Stimulated activated CD4-positive, alpha-beta T cell treated with anti-CD3 and anti-CD28 coated beads, Interleukin-12 subunit alpha, Interleukin-12 subunit beta, amount 100 ng/mL, for 48 hours (primary cell): ENCODE data around the gene DHPS.
A peak's percentile ranks its signal among the peaks of the same experiment; 100 is the strongest.

Experiments
- DNase-seq, 3 donors: peaks; one replicate each; pipeline ENCODE4 v3.0.0-alpha.2; 2020; ENCODE audit warnings: low read depth in 2 of 3, low spot score in 1 of 3

The DHPS gene

GRCh38 chr19:12675940-12676339 is 5.7 kb downstream of the DHPS start:
- no peak for DNase-seq

DNA sequence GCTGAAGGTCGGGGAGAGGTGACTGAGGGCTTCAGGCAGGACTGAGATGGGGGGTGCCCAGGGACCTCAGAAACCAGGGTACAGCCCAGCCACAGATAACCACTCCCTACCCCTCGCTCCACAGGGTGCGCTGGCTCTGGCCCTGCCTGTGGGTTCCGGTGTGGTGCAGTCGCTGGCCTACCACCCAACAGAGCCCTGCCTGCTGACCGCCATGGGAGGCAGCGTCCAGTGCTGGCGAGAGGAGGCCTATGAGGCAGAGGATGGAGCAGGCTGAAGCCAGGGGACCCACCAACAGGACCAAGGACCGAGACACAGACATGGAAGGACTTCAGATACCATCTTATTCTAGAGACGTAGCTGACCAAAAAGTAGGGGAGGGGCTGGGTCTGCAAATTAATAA is 6.3 kb downstream of the DHPS start:
- DNase-seq, result no peak

DNA sequence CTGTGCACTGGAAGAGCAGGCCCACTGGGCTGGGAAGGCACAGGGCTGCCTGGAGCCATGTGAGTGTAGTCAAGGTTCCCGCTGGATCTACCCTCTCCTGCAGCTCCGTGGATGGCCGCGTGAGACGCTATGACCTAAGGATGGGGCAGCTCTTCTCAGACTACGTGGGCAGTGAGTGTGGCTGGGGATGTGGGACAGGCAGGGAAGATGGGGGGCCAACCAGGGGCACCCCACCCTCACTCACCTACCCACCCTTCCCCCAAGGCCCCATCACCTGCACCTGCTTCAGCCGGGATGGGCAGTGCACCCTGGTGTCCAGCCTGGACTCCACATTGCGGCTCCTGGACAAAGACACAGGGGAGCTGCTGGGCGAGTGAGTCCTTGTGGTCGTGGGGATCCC is 8.9 kb downstream of the DHPS start:
- DNase-seq, result no peak

- DNase-seq, result no peak
These were observed 11.3 kb downstream of the DHPS start for GRCh38 chr19:12670159-12670928.

DNA sequence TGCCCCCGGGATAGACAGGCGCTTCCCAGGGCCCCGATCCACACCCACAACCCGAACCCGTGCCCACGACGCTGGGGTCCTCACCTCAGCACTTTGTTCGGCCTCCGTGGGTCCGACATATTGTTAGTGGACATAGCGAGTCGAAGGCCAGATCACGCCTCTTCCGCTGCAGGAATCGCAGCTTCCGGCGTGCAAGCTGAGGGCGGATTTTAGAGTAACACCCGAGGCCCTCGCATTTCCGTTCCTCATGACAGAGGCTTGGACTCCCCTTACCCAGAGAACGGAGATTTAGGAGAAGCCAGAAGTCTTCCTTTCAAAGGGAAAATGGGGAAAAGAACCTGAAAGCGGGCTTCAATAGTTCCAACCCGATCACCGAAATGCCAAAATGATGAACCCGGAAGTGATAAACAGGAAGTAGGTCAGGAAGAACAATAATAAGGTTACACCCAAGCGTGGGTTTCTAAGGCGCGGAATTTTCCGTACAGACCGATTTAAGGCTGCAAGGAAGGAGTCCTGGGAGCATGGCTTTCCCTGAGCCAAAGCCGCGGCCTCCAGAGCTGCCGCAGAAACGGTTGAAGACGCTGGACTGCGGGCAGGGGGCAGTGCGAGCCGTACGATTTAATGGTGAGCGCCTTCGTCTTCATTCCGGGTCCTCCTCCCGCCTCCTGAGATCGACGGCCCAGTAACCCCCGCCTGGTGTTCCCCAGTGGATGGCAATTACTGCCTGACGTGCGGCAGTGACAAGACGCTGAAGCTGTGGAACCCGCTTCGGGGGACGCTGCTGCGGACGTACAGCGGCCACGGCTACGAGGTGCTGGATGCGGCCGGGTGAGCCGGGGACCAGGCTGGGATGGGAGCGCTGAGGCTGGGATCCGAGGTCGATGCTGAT is 12.2 kb downstream of the DHPS start:
- peak; percentile 40 to 77 (median 66) for DNase-seq

GRCh38 chr19:12668932-12669269 is 12.8 kb downstream of the DHPS start:
- DNase-seq, result peak; percentile 43 to 60 (median 44)

- DNase-seq, result no peak
These were observed 13.3 kb downstream of the DHPS start for GRCh38 chr19:12668346-12668745.

GRCh38 chr19:12667731-12668302 is 13.9 kb downstream of the DHPS start:
- no peak for DNase-seq

- peak; percentile 55 to 80 (median 69) for DNase-seq
These were observed 15.2 kb downstream of the DHPS start, which contains the start of the genes MAN2B1 and WDR83 for GRCh38 chr19:12666265-12667048. MAN2B1 (minus strand) TSS chr19:12666742; CDS start chr19:12666701, 41 bp downstream. WDR83 (plus strand) TSS chr19:12666807; CDS start chr19:12669791, 2,984 bp downstream.

- no peak for DNase-seq
These were observed 15.9 kb downstream of the DHPS start for GRCh38 chr19:12665671-12666264.

GRCh38 chr19:12665281-12665573 is 16.5 kb downstream of the DHPS start:
- DNase-seq, result peak in 2 of 3 donors; percentile 41 to 43

DNA sequence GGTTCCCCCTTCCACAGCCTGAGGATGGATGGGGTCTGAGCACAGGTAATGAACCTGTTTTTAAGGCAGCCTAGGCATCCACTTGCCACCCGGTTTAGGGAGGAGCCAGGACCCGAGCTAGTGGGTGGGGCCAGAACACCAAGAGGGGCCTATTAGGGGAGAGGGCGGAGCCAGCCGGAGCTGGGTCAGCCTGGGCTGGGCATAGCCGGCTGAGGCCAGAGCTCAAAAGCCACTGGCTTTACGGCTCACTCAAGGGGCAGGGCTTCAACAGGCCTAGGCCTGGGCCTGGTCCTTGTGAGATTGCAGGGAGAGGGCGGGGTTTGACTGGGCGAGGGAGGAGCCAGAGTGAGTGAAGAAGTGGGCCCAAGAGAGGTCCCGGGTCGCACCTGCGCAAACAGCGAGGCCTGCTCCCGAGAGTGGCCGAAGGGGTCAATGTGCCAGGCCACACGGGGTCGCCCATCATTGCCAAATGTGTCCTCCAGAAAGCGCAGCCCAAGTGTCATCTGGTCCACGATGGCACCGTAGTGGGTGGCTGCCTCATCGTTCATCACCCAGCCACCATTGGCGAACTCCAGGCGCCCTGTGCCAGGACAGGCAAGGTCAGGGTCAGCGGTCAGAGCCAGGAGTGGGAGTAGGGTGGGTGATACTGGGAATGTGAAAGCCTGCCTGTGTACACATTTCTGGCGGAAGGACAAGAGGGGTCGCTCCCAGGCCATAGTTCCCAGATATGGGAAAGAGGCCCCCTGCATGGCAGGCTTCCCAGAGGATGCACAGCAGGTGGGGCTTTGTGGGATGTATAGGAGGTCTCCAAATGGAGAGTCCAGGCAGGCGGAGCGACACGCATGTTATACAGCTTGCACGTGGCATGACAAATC is 17.0 kb downstream of the DHPS start:
- no peak for DNase-seq

DNA sequence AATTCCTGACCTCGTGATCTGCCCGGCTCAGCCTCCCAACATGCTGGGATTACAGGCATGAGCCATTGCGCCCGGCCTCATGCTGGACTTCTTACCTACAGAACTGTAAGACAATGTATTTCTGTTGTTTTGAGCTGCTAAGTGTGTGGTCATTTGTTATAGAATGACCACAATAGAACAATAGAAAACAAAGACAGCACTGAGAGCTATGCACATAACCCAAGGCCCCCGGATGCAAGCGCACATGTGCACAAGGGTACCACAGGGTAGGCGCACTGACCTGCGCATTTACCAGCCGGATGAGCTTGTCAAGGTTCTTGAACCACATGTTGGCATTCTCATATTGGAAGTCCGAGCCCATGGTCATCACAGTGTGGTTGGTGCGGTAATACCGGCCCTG is 20.7 kb downstream of the DHPS start:
- DNase-seq, result no peak

- DNase-seq, result no peak
These were observed 23.7 kb downstream of the DHPS start for GRCh38 chr19:12657966-12658365.

DNA sequence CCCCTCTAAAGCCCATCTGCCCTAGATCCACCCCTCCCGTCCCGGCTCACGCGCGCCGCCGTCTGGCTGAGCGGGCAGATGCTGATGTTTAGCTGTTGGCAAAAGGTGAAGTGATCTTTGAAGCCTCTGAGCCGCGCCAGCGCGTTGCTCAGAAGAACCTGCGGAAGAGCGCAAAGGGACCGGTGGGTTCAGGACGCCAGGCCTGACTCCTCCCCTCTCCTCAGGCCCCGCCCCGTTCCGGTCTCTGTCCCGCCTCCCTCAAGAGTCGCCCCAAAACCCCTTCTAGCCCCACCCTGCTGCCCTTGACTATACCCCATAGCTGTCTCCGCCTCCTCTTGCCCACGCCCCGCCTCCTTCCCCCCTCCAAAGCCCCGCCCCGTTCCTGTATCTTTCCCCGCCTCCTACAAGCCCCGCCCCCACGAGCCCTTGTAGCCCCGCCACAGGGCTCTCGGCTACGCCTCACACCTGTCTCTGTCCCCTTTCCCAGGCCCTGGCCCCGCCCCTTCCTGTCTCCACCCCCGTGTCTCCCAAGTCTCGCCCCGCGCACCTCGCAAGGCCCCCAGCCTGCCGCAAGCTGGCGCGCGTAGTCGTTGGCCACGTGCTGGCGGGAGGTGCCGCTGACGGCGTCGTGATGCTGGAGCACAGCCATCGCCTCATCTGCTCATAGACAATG is 24.6 kb downstream of the DHPS start:
- no peak for DNase-seq

GRCh38 chr19:12655546-12655945 is 26.1 kb downstream of the DHPS start:
- no peak for DNase-seq

- DNase-seq, result no peak
These were observed 29.5 kb downstream of the DHPS start for GRCh38 chr19:12652219-12652618.

- no peak for DNase-seq
These were observed 31.7 kb downstream of the DHPS start for GRCh38 chr19:12649941-12650340.

GRCh38 chr19:12648088-12648487 is 33.6 kb downstream of the DHPS start:
- DNase-seq, result no peak
